H1 (cell line): ENCODE data around the gene PTH2R. TPM values are rescaled to one million over a fixed set of nuclear protein-coding genes. Genes with fewer than 3 reads are reported as not detected.

ENCODE experiments used
- TEAD4 ChIP-seq: IDR thresholded peaks from 2 replicates; pipeline ENCODE4 v1.6.1; 2012; ENCODE audit warnings: low read depth, low read length, inconsistent platforms, mixed read lengths
- polyA plus RNA-seq, 7 experiments: library from polyadenylated mRNA; depleted of rRNA in 3 of 7; stranded (reverse) in 5 of 7; unstranded in 2 of 7; fragments of >200 nt in 5 of 7; fragments of 200-250 nt in 2 of 7; gene quantifications; 1 replicate in 5 of 7; 2 replicates in 1 of 7; 4 replicates in 1 of 7; pipeline versions ENCODE4 v1.2.1 to v1.2.3, GENCODE V29; 2011 to 2013; ENCODE audit warnings: missing spikeins in 2 of 7, mixed read lengths in 2 of 7
- total RNA-seq: library from RNA; stranded (reverse); fragmentation: NEBNext Ultra II Directional; extraction: Animal tissue kit (Norgen Biotek cat#: 25700); gene quantifications from 2 replicates; pipeline ENCODE4 v1.2.1, GENCODE V29; 2021
- TF ChIP-seq, protein P1 (sequence below): fragments of 300-600 bp; sonication (generic); IDR thresholded peaks from 2 replicates; pipeline ENCODE4 v1.7.1; 2012; ENCODE audit warnings: low read length, moderate library complexity, mild to moderate bottlenecking, inconsistent platforms; ENCODE audit not compliant: insufficient replicate concordance

Gene PTH2R
- total and polyA plus RNA-seq, 2 of the 8 experiments (the other 6 are each of a cell fraction or from before 2014, with no cell fraction given), result 0.19 to 0.38 TPM

GRCh38 chr2:208389940-208390339, 16.7 kb upstream of the PTH2R start (continued):
- TF ChIP-seq, protein P1, sequence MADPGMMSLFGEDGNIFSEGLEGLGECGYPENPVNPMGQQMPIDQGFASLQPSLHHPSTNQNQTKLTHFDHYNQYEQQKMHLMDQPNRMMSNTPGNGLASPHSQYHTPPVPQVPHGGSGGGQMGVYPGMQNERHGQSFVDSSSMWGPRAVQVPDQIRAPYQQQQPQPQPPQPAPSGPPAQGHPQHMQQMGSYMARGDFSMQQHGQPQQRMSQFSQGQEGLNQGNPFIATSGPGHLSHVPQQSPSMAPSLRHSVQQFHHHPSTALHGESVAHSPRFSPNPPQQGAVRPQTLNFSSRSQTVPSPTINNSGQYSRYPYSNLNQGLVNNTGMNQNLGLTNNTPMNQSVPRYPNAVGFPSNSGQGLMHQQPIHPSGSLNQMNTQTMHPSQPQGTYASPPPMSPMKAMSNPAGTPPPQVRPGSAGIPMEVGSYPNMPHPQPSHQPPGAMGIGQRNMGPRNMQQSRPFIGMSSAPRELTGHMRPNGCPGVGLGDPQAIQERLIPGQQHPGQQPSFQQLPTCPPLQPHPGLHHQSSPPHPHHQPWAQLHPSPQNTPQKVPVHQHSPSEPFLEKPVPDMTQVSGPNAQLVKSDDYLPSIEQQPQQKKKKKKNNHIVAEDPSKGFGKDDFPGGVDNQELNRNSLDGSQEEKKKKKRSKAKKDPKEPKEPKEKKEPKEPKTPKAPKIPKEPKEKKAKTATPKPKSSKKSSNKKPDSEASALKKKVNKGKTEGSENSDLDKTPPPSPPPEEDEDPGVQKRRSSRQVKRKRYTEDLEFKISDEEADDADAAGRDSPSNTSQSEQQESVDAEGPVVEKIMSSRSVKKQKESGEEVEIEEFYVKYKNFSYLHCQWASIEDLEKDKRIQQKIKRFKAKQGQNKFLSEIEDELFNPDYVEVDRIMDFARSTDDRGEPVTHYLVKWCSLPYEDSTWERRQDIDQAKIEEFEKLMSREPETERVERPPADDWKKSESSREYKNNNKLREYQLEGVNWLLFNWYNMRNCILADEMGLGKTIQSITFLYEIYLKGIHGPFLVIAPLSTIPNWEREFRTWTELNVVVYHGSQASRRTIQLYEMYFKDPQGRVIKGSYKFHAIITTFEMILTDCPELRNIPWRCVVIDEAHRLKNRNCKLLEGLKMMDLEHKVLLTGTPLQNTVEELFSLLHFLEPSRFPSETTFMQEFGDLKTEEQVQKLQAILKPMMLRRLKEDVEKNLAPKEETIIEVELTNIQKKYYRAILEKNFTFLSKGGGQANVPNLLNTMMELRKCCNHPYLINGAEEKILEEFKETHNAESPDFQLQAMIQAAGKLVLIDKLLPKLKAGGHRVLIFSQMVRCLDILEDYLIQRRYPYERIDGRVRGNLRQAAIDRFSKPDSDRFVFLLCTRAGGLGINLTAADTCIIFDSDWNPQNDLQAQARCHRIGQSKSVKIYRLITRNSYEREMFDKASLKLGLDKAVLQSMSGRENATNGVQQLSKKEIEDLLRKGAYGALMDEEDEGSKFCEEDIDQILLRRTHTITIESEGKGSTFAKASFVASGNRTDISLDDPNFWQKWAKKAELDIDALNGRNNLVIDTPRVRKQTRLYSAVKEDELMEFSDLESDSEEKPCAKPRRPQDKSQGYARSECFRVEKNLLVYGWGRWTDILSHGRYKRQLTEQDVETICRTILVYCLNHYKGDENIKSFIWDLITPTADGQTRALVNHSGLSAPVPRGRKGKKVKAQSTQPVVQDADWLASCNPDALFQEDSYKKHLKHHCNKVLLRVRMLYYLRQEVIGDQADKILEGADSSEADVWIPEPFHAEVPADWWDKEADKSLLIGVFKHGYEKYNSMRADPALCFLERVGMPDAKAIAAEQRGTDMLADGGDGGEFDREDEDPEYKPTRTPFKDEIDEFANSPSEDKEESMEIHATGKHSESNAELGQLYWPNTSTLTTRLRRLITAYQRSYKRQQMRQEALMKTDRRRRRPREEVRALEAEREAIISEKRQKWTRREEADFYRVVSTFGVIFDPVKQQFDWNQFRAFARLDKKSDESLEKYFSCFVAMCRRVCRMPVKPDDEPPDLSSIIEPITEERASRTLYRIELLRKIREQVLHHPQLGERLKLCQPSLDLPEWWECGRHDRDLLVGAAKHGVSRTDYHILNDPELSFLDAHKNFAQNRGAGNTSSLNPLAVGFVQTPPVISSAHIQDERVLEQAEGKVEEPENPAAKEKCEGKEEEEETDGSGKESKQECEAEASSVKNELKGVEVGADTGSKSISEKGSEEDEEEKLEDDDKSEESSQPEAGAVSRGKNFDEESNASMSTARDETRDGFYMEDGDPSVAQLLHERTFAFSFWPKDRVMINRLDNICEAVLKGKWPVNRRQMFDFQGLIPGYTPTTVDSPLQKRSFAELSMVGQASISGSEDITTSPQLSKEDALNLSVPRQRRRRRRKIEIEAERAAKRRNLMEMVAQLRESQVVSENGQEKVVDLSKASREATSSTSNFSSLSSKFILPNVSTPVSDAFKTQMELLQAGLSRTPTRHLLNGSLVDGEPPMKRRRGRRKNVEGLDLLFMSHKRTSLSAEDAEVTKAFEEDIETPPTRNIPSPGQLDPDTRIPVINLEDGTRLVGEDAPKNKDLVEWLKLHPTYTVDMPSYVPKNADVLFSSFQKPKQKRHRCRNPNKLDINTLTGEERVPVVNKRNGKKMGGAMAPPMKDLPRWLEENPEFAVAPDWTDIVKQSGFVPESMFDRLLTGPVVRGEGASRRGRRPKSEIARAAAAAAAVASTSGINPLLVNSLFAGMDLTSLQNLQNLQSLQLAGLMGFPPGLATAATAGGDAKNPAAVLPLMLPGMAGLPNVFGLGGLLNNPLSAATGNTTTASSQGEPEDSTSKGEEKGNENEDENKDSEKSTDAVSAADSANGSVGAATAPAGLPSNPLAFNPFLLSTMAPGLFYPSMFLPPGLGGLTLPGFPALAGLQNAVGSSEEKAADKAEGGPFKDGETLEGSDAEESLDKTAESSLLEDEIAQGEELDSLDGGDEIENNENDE, result no peak
- no peak for TF ChIP-seq TEAD4
